ENCODE results near the gene KRTAP10-8. TPM values are rescaled to one million over a fixed set of nuclear protein-coding genes. Genes with fewer than 3 reads are reported as not detected.
"Not testable (repeated sequence)": the region's sequence is repeated elsewhere in the genome, so short reads cannot be mapped to it uniquely, and the experiment has no call there.

The KRTAP10-8 gene
- total RNA-seq, 4 donors from 2014 or later, result 1.3 to 7.2 TPM; not detected in 2

DNA sequence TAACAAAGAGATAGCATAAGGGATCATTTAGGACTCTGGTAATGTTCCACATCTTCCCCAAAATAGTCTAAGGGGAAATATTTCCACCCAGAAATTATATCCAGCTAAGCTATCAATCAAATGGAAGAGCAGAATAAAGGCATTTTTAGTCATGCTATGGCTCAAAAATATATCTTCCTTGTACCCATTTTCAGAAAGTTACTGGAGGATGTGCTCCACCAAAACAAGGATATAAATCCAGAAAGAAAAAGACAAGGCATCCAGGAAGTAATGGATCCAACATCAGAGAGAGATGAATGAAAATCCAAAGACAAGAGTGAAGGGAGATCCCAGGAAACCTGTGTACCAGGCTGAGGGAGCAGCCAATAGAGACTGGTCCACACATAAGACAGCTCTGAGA, 2.7 kb upstream of the KRTAP10-8 start:
- Histone ChIP-seq H3K27ac (no peak overlapping the region), H3K27me3 (peaks cover 29% of the 10 kb centered on the region), H3K4me3 (no peak overlapping the region), H3K9me3 (peaks cover 11% of the 10 kb centered on the region), H3K4me1 (no peaks in the 10 kb centered on the region), H3K36me3 (no peaks in the 10 kb centered on the region)
- TF ChIP-seq, protein P1, sequence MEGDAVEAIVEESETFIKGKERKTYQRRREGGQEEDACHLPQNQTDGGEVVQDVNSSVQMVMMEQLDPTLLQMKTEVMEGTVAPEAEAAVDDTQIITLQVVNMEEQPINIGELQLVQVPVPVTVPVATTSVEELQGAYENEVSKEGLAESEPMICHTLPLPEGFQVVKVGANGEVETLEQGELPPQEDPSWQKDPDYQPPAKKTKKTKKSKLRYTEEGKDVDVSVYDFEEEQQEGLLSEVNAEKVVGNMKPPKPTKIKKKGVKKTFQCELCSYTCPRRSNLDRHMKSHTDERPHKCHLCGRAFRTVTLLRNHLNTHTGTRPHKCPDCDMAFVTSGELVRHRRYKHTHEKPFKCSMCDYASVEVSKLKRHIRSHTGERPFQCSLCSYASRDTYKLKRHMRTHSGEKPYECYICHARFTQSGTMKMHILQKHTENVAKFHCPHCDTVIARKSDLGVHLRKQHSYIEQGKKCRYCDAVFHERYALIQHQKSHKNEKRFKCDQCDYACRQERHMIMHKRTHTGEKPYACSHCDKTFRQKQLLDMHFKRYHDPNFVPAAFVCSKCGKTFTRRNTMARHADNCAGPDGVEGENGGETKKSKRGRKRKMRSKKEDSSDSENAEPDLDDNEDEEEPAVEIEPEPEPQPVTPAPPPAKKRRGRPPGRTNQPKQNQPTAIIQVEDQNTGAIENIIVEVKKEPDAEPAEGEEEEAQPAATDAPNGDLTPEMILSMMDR (IDR thresholded peaks at IDR 0.05), result no peak
- TF ChIP-seq POLR2A (IDR thresholded peaks at IDR 0.05) (no peak), POLR2AphosphoS5 (IDR thresholded peaks at IDR 0.05) (no peak), EP300 (IDR thresholded peaks at IDR 0.05) (no peak)
- no peak for DNase-seq (ENCODE audit: low spot score in 2 of 2)

DNA sequence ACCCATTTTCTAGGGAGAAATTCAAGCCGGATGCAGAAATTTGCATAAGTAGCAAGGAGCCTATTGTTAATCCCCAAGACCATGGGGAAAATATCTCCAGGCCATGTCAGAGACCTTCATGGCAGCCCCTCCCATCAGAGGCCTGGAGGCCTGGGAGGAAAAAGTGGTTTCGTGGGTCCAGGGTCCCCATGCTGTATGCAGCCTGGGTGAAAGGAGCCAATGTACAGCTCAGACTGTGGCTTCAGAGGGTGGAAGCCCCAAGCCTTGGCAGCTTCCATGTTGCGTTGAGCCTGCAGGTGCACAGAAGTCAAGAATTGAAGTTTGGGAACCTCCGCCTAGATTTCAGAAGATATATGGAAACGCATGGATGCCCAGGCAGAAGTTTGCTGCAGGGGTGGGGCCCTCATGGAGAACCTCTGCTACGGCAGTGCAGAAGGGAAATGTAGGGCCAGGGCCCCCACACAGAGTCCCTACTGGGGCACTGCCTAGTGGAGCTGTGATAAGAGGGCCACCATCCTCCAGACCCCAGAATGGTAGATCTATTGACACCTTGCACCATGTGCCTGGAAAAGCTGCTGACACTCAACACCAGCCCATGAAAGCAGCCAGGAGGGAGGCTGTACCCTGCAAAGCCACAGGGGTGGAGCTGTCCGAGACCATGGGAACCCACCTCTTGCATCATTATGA, 1.6 kb upstream of the KRTAP10-8 start:
- H3K9me3 ChIP-seq, result peaks cover 11% of the 10 kb centered on the region
- not testable (repeated sequence) for H3K4me1 ChIP-seq, H3K4me3 ChIP-seq, H3K27ac ChIP-seq, H3K36me3 ChIP-seq
- DNase-seq (ENCODE audit: low spot score in 2 of 2), result peak in 1 of 2 donors; percentile 24
- H3K27me3 ChIP-seq, result peaks cover 30% of the 10 kb centered on the region
- WGBS, result 91% methylated on average over 7 of the region's 7 CpGs

DNA sequence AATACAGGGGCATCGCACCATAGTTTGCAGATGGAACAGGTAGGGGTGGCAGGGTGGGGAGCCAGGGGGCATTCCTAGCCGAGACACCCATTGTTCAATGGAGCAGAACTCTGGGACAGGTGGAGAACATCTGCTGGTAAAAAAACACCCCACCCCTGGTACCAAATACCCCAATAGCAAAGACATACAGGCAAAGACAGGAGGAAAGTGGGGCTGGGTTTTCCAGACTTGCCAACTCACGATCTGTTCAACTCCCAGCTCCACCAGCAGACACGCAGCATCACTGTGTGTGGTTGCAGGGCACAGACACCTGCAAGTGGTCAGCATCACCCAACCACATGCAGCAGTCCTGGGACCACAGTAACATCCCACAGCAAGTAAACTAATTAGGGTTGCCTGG, 328 bp upstream of the KRTAP10-8 start:
- TF ChIP-seq POLR2AphosphoS5 (IDR thresholded peaks at IDR 0.05) (no peak), EP300 (IDR thresholded peaks at IDR 0.05) (no peak), POLR2A (IDR thresholded peaks at IDR 0.05) (no peak)
- TF ChIP-seq, protein P1 (IDR thresholded peaks at IDR 0.05), result no peak
- no peak for DNase-seq (ENCODE audit: low spot score in 2 of 2)
- H3K36me3 ChIP-seq, result no peaks in the 10 kb centered on the region

DNA sequence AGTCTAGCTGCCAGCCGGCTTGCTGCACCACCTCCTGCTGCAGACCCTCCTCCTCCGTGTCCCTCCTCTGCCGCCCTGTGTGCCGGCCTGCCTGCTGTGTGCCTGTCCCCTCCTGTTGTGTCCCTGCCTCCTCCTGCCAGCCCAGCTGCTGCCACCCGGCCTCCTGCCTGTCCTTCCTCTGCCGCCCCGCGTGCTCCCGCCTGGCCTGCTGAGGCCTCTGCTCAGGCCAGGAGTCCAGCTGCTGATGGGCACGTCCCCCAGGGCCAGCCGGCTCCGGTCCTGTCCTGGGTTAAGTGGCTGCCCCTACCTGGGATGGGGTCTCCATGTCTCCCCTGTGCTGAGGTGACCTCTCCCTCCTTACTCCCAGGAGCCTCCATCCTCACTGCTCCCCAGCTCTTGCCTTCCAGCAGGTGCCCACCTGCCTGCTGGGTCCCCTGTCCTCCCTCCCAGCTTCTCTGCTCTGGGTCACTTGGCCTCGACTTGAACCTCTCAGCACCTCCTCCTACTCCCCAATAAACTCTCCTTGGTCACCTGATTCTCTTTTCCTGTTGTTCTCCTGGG, 870 bp downstream of the KRTAP10-8 start:
- no peaks in the 10 kb centered on the region for H3K4me1 ChIP-seq
- 81% methylated on average over 4 of the region's 13 CpGs for WGBS
- TF ChIP-seq, protein P1 (IDR thresholded peaks at IDR 0.05), result no peak
- TF ChIP-seq POLR2AphosphoS5 (IDR thresholded peaks at IDR 0.05) (no peak), POLR2A (IDR thresholded peaks at IDR 0.05) (no peak), EP300 (IDR thresholded peaks at IDR 0.05) (no peak)
- H3K9me3 ChIP-seq, result peaks cover 11% of the 10 kb centered on the region
- DNase-seq (ENCODE audit: low spot score in 2 of 2), result no peak
- H3K27me3 ChIP-seq, result peaks cover 38% of the 10 kb centered on the region
- no peak overlapping the region for H3K27ac ChIP-seq
- H3K36me3 ChIP-seq, result no peaks in the 10 kb centered on the region
- no peak overlapping the region for H3K4me3 ChIP-seq

More for the DNA sequence above, 328 bp upstream of the KRTAP10-8 start:
- no peak overlapping the region for H3K27ac ChIP-seq
- no peak overlapping the region for H3K4me3 ChIP-seq
- H3K27me3 ChIP-seq, result peaks cover 34% of the 10 kb centered on the region
- WGBS, result 88% methylated on average over 4 of the region's 4 CpGs
- H3K9me3 ChIP-seq, result peaks cover 11% of the 10 kb centered on the region
- H3K4me1 ChIP-seq, result no peaks in the 10 kb centered on the region

DNA sequence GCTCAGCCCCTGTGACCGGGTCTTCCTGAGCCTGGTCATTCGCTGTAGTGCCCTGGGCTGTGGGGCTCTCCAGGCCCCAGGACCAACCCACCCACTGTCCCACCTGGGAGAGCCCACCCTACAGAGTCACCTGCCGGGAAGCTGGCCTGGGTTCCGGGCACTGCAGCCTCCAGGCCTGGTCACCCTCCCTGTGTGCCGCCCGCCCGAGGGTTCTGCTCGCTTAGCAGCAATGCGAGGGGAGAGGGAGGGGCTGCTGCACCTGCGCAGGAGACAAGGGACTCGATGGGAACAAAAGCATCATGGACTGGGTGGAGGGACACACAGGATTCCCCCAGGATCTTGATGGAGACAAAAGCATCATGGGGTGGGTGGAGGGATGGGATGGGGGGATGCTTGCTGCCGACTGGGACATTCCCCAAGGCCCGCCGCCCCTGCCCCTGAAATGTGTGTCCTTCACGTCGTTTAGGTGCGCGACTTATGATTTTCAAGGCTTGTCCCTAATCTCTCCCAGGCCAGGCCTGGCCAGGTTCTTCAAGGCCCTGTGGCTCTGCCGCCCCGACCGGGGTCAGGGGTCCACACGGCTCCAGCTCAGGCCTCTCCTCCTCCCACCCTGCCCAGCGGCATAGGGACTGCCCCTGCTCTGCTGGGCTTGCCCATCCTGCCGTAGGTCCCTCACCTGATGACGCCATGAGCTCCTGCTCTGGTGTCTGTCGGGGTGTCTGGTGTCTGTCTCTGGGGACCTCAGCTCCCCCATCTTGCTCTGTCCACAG, 1.7 kb downstream of the KRTAP10-8 start:
- Histone ChIP-seq H3K36me3 (no peaks in the 10 kb centered on the region), H3K9me3 (peaks cover 11% of the 10 kb centered on the region), H3K4me1 (no peaks in the 10 kb centered on the region), H3K4me3 (no peak overlapping the region), H3K27me3 (peaks cover 38% of the 10 kb centered on the region), H3K27ac (no peak overlapping the region)
- 91% methylated on average over 24 of the region's 26 CpGs for WGBS
- DNase-seq (ENCODE audit: low spot score in 2 of 2), result no peak
- TF ChIP-seq, protein P1 (IDR thresholded peaks at IDR 0.05), result no peak
- TF ChIP-seq POLR2AphosphoS5 (IDR thresholded peaks at IDR 0.05), result no peak
- no peak for TF ChIP-seq EP300 (IDR thresholded peaks at IDR 0.05)
- no peak for TF ChIP-seq POLR2A (IDR thresholded peaks at IDR 0.05)
